Activated CD8-positive, alpha-beta T cell treated with anti-CD3 and anti-CD28 coated beads for 36 hours (primary cell): ENCODE data around the gene KCNK2. TPM values are rescaled to one million over a fixed set of nuclear protein-coding genes. Genes with fewer than 3 reads are reported as not detected.

Experiments
- ATAC-seq: fragments of 200-7000 bp; cut with Tn5 transposase; one replicate; pipeline ENCODE4 v1.10.0; 2021; ENCODE audit warnings: mild to moderate bottlenecking, moderate library complexity
- CTCF ChIA-PET: fragments of 350-600 bp; sonication (Branson Sonifier 250); formaldehyde crosslinking; loops from one replicate; lab custom pipeline; 2021; ENCODE audit warnings: antibody characterized with exemption; lab: Charles Lee
- POLR2A ChIA-PET: fragments of 350-600 bp; sonication (Branson Sonifier 250); formaldehyde crosslinking; loops from one replicate; lab custom pipeline; 2021; ENCODE audit warnings: antibody characterized with exemption; lab: Charles Lee
- DNase-seq: peaks from one replicate; pipeline ENCODE4 v3.0.0-alpha.2; 2020
- H3K27ac Mint-ChIP-seq: one replicate; pipeline ENCODE4 v1.8.0; 2021; ENCODE audit warnings: mild to moderate bottlenecking, mixed read lengths
- H3K27me3 Mint-ChIP-seq: one replicate; pipeline ENCODE4 v1.8.0; 2021; ENCODE audit warnings: mixed read lengths
- H3K36me3 Mint-ChIP-seq: one replicate; pipeline ENCODE4 v1.8.0; 2021; ENCODE audit warnings: low read depth, mixed read lengths
- H3K4me1 Mint-ChIP-seq: one replicate; pipeline ENCODE4 v1.8.0; 2021; ENCODE audit warnings: low read depth, mixed read lengths
- H3K4me3 Mint-ChIP-seq: one replicate; pipeline ENCODE4 v1.8.0; 2021; ENCODE audit warnings: mild to moderate bottlenecking, moderate library complexity, mixed read lengths
- H3K9me3 Mint-ChIP-seq: one replicate; pipeline ENCODE4 v1.8.0; 2021; ENCODE audit warnings: mixed read lengths
- CTCF ChIP-seq: fragments of 200-600 bp; IDR thresholded peaks from one replicate; pipeline ENCODE4 v1.8.0; 2022; ENCODE audit warnings: antibody characterized with exemption, mild to moderate bottlenecking
- intact Hi-C: fragments of 100-400 bp; cut with micrococcal nuclease; formaldehyde crosslinking; loops from one replicate; pipeline ENCODE4 v1.10.0; 2022
- total RNA-seq, 2 experiments: library from RNA; stranded (reverse); gene quantifications; one replicate each; pipeline ENCODE4 v1.2.3, GENCODE V29; 2021

The KCNK2 gene
- total RNA-seq, 2 experiments from 2014 or later: not detected

- DNase-seq (peak; percentile 10), ATAC-seq (no peak)
- Mint-ChIP-seq H3K4me3 (no peak overlapping the region), H3K4me1 (no peaks in the 10 kb centered on the region), H3K36me3 (no peaks in the 10 kb centered on the region), H3K9me3 (no peaks in the 10 kb centered on the region), H3K27ac (no peak overlapping the region), H3K27me3 (peaks cover 21% of the 10 kb centered on the region)
- POLR2A ChIA-PET: no interaction called here
- CTCF ChIA-PET: interaction anchor here (0.7 kb wide), 1 partner anchor 721 kb away, joined by 3 read pairs; no protein-coding TSS in a partner anchor
- TF ChIP-seq CTCF: no peak
- intact Hi-C loops: no loop called here
These were observed 6.2 kb upstream of the KCNK2 start for GRCh38 chr1:215076322-215076721.

- Mint-ChIP-seq H3K27ac (no peak overlapping the region), H3K4me3 (no peak overlapping the region), H3K27me3 (peaks cover 39% of the 10 kb centered on the region), H3K4me1 (peaks cover 7% of the 10 kb centered on the region), H3K36me3 (no peaks in the 10 kb centered on the region), H3K9me3 (no peaks in the 10 kb centered on the region)
- no peak for TF ChIP-seq CTCF
- POLR2A ChIA-PET: no interaction called here
- CTCF ChIA-PET: no interaction called here
- ATAC-seq (no peak), DNase-seq (no peak)
- intact Hi-C loops: no loop called here
These were observed 3.1 kb upstream of the KCNK2 start for GRCh38 chr1:215079456-215079855.

GRCh38 chr1:215081661-215082531 is 641 bp upstream of the KCNK2 start:
- Mint-ChIP-seq H3K4me3 (no peak overlapping the region), H3K36me3 (no peaks in the 10 kb centered on the region), H3K4me1 (peaks cover 7% of the 10 kb centered on the region), H3K27me3 (peaks cover 46% of the 10 kb centered on the region), H3K9me3 (no peaks in the 10 kb centered on the region), H3K27ac (no peak overlapping the region)
- no peak for TF ChIP-seq CTCF
- ATAC-seq (no peak), DNase-seq (no peak)
- POLR2A ChIA-PET: no interaction called here
- intact Hi-C loops: no loop called here
- CTCF ChIA-PET: no interaction called here

GRCh38 chr1:215083383-215083961 is 935 bp downstream of the KCNK2 start:
- H3K9me3 Mint-ChIP-seq: no peaks in the 10 kb centered on the region
- peaks cover 44% of the 10 kb centered on the region for H3K27me3 Mint-ChIP-seq
- intact Hi-C loops: no loop called here
- H3K36me3 Mint-ChIP-seq: no peaks in the 10 kb centered on the region
- ChIA-PET POLR2A (no interaction called here), CTCF (interaction anchor here (1.2 kb wide), 1 partner anchor 16 kb away, joined by 3 read pairs; no protein-coding TSS in a partner anchor)
- H3K27ac Mint-ChIP-seq: no peak overlapping the region
- H3K4me1 Mint-ChIP-seq: peaks cover 7% of the 10 kb centered on the region
- no peak for ATAC-seq
- H3K4me3 Mint-ChIP-seq: no peak overlapping the region
- DNase-seq: no peak
- no peak for TF ChIP-seq CTCF

- no peak for ATAC-seq
- Mint-ChIP-seq H3K27me3 (peaks cover 44% of the 10 kb centered on the region), H3K27ac (no peak overlapping the region), H3K36me3 (no peaks in the 10 kb centered on the region), H3K4me1 (peaks cover 7% of the 10 kb centered on the region), H3K9me3 (no peaks in the 10 kb centered on the region), H3K4me3 (no peak overlapping the region)
- TF ChIP-seq CTCF: no peak
- DNase-seq: no peak
- ChIA-PET CTCF (interaction anchor here (1.2 to 1.3 kb wide), 2 partner anchors 14 to 15 kb away, joined by 3 to 4 read pairs; no protein-coding TSS in a partner anchor), POLR2A (no interaction called here)
- intact Hi-C loops: no loop called here
These were observed 2.1 kb downstream of the KCNK2 start for GRCh38 chr1:215084621-215085020.
